ENCODE results near the gene GALNT14. TPM values are rescaled to one million over a fixed set of nuclear protein-coding genes. Genes with fewer than 3 reads are reported as not detected.

GALNT14 gene
- total and polyA plus RNA-seq, 2 of the 13 experiments (the other 11 are each of a cell fraction or from before 2014, with no cell fraction given), result not detected

DNA sequence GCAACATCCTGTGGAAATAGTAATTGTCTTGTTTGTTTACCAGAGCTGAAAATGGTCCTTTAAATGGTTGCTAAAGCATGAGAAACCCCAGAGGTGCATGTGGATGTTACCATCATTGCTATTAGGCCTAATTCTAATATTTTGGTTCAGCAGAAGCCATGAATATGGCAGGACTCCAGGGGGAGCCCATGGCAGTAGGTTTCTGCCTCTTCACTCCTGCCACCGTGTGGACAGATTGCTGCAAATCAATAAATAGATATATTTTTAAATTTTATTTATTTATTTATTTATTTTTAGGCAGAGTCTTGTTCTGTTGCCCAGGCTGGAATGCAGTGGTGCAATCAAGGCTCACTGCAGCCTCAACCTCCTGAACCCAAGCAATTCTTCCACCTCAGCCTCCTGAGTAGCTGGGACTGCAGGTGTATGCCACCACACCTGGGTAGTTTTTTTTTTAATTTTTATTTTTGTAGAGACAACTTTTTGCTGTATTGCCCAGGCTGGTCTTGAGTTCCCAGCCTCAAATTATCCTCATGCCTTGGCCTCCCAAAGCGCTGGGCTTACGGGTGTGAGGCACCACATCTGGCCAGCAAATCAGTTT is 276.1 kb downstream of the GALNT14 start (continued):
- TF ChIP-seq, protein P1, sequence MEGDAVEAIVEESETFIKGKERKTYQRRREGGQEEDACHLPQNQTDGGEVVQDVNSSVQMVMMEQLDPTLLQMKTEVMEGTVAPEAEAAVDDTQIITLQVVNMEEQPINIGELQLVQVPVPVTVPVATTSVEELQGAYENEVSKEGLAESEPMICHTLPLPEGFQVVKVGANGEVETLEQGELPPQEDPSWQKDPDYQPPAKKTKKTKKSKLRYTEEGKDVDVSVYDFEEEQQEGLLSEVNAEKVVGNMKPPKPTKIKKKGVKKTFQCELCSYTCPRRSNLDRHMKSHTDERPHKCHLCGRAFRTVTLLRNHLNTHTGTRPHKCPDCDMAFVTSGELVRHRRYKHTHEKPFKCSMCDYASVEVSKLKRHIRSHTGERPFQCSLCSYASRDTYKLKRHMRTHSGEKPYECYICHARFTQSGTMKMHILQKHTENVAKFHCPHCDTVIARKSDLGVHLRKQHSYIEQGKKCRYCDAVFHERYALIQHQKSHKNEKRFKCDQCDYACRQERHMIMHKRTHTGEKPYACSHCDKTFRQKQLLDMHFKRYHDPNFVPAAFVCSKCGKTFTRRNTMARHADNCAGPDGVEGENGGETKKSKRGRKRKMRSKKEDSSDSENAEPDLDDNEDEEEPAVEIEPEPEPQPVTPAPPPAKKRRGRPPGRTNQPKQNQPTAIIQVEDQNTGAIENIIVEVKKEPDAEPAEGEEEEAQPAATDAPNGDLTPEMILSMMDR (CRISPR knock-in tag; IDR thresholded peaks at IDR 0.05), result peak; percentile 62
- TF ChIP-seq HMG20B (CRISPR knock-in tag; conservative IDR thresholded peaks at IDR 0.05), result no peak
- TF ChIP-seq SMC3 (IDR thresholded peaks at IDR 0.05; ENCODE audit: low read length), result peak; percentile 89
- no peak for TF ChIP-seq SP5 (CRISPR knock-in tag; IDR thresholded peaks at IDR 0.05; ENCODE audit: borderline replicate concordance, low read depth)
- peak; percentile 29; the same call in 1 of the 2 replicates for TF ChIP-seq KAT2B (IDR thresholded peaks at IDR 0.05; ENCODE audit: borderline replicate concordance, low read depth, low read length)
- no peak for TF ChIP-seq YEATS2 (CRISPR knock-in tag; IDR thresholded peaks at IDR 0.05; ENCODE audit: borderline replicate concordance)
- TF ChIP-seq, protein P2, sequence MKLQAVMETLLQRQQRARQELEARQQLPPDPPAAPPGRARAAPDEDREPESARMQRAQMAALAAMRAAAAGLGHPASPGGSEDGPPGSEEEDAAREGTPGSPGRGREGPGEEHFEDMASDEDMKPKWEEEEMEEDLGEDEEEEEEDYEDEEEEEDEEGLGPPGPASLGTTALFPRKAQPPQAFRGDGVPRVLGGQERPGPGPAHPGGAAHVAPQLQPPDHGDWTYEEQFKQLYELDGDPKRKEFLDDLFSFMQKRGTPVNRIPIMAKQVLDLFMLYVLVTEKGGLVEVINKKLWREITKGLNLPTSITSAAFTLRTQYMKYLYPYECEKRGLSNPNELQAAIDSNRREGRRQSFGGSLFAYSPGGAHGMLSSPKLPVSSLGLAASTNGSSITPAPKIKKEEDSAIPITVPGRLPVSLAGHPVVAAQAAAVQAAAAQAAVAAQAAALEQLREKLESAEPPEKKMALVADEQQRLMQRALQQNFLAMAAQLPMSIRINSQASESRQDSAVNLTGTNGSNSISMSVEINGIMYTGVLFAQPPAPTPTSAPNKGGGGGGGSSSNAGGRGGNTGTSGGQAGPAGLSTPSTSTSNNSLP (IDR thresholded peaks at IDR 0.05; ENCODE audit: low read depth, low read length), result peak; percentile 96
- peak; percentile 48; the same call in 1 of the 2 replicates for TF ChIP-seq STAG1 (CRISPR knock-in tag; IDR thresholded peaks at IDR 0.05)
- TF ChIP-seq ONECUT2 (CRISPR knock-in tag; IDR thresholded peaks at IDR 0.05), result 0 out of 2 replicates have a peak, but pooled peaks have one; percentile 24
- no peak for TF ChIP-seq ZNF761 (CRISPR knock-in tag; conservative IDR thresholded peaks at IDR 0.05)
